ENCODE results near the gene NPFFR1.

- TF ChIP-seq, protein P1, sequence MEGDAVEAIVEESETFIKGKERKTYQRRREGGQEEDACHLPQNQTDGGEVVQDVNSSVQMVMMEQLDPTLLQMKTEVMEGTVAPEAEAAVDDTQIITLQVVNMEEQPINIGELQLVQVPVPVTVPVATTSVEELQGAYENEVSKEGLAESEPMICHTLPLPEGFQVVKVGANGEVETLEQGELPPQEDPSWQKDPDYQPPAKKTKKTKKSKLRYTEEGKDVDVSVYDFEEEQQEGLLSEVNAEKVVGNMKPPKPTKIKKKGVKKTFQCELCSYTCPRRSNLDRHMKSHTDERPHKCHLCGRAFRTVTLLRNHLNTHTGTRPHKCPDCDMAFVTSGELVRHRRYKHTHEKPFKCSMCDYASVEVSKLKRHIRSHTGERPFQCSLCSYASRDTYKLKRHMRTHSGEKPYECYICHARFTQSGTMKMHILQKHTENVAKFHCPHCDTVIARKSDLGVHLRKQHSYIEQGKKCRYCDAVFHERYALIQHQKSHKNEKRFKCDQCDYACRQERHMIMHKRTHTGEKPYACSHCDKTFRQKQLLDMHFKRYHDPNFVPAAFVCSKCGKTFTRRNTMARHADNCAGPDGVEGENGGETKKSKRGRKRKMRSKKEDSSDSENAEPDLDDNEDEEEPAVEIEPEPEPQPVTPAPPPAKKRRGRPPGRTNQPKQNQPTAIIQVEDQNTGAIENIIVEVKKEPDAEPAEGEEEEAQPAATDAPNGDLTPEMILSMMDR (IDR thresholded peaks at IDR 0.05): no peak
- TF ChIP-seq POLR2A (IDR thresholded peaks at IDR 0.05): no peak
Measured at GRCh38 chr10:70321897-70322890, 38.4 kb upstream of the NPFFR1 start.
